H1 (cell line): ENCODE measurements around the gene ELANE. TPM values are rescaled to one million over a fixed set of nuclear protein-coding genes. Genes with fewer than 3 reads are reported as not detected.

Experiments used
- ASH2L ChIP-seq: fragments of 200-600, 300-600 bp; sonication (generic); IDR thresholded peaks from one replicate; pipeline ENCODE4 v1.7.1; 2017; ENCODE audit warnings: low read length
- ATF2 ChIP-seq: IDR thresholded peaks from 2 replicates; pipeline ENCODE4 v1.6.1; 2012; ENCODE audit warnings: low read length, inconsistent platforms
- CHD2 ChIP-seq: IDR thresholded peaks from 2 replicates; pipeline ENCODE4 v1.6.1; 2012; ENCODE audit warnings: low read length, improper control_type of control experiment
- E2F6 ChIP-seq: IDR thresholded peaks from 2 replicates; pipeline ENCODE4 v1.6.1; 2012; ENCODE audit warnings: inconsistent platforms
- EZH2 ChIP-seq: fragments of 200-600 bp; sonication (generic); IDR thresholded peaks from 2 replicates; pipeline ENCODE4 v1.7.1; 2012; ENCODE audit warnings: low read depth, mild to moderate bottlenecking, moderate library complexity, low read length, inconsistent platforms; ENCODE audit not compliant: severe bottlenecking
- POLR2A ChIP-seq, 2 experiments: IDR thresholded peaks; 1 replicate in 1 of 2; 2 replicates in 1 of 2; pipeline ENCODE4 v1.6.1; 2011; ENCODE audit warnings: low read depth in 2 of 2, low read length in 2 of 2, mild to moderate bottlenecking in 2 of 2; ENCODE audit errors: control extremely low read depth in 1 of 2
- RNF2 ChIP-seq: fragments of 200-900, 300-1000 bp; sonication (generic); IDR thresholded peaks from 2 replicates; pipeline ENCODE4 v1.7.1; 2016; ENCODE audit warnings: borderline replicate concordance, low read depth, mild to moderate bottlenecking, antibody characterized with exemption, low read length; ENCODE audit not compliant: poor library complexity, severe bottlenecking; ENCODE audit errors: missing control alignments
- SP1 ChIP-seq: IDR thresholded peaks from 2 replicates; pipeline ENCODE4 v1.6.1; 2011; ENCODE audit warnings: low read depth, low read length
- SP2 ChIP-seq: IDR thresholded peaks from 2 replicates; pipeline ENCODE4 v1.6.1; 2012; ENCODE audit warnings: mild to moderate bottlenecking, low read length, inconsistent platforms
- TAF7 ChIP-seq: optimal IDR thresholded peaks from 2 replicates; pipeline ENCODE3; 2011; ENCODE audit warnings: low read depth, mild to moderate bottlenecking, inconsistent platforms, low read length, moderate library complexity, borderline replicate concordance
- ZNF274 ChIP-seq: IDR thresholded peaks from 2 replicates; pipeline ENCODE4 v1.7.0; 2012; ENCODE audit warnings: low read length, borderline replicate concordance; ENCODE audit errors: extremely low read depth
- polyA plus RNA-seq, 7 experiments: library from polyadenylated mRNA; depleted of rRNA in 3 of 7; stranded (reverse) in 5 of 7; unstranded in 2 of 7; fragments of >200 nt in 5 of 7; fragments of 200-250 nt in 2 of 7; gene quantifications; 1 replicate in 5 of 7; 2 replicates in 1 of 7; 4 replicates in 1 of 7; pipeline versions ENCODE4 v1.2.1 to v1.2.3, GENCODE V29; 2011 to 2013; ENCODE audit warnings: missing spikeins in 2 of 7, mixed read lengths in 2 of 7
- total RNA-seq: library from RNA; stranded (reverse); fragmentation: NEBNext Ultra II Directional; extraction: Animal tissue kit (Norgen Biotek cat#: 25700); gene quantifications from 2 replicates; pipeline ENCODE4 v1.2.1, GENCODE V29; 2021
- TF ChIP-seq, protein P1 (sequence below): IDR thresholded peaks from 2 replicates; pipeline ENCODE4 v1.6.1; 2011; ENCODE audit warnings: low read length, improper control_type of control experiment
- TF ChIP-seq, protein P2 (sequence below): IDR thresholded peaks from 2 replicates; pipeline ENCODE4 v1.6.1; 2012; ENCODE audit warnings: inconsistent platforms

The ELANE gene
- total and polyA plus RNA-seq, 2 of the 8 experiments (the other 6 are each of a cell fraction or from before 2014, with no cell fraction given), result not detected

DNA sequence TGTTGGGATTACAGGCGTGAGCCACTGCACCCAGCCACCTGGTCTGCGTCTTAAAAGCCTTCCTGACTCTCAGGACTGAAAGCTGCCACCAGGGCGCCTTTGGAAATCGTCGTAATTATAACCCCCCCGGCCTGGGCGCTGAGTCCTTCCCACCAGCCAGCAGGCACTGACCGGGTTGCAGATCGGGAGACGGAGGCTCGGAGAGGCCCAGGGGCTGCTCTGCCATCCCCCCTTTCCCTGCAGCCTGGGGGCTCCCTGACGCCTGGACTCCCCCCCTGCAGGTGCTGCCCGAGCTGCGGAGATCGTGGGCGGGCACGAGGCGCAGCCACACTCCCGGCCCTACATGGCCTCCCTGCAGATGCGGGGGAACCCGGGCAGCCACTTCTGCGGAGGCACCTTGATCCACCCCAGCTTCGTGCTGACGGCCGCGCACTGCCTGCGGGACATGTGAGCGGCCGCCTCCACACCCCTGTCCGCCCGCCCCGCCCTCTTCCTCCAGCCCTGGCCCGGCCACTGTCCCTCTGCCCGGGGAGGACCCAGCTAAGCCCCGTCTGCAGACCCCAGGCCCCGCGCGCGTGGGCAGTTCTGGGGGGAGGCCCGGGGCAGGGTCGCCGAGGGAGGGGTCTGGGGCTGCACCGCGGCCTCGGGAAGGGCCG, 8.8 kb upstream of the ELANE start (continued):
- TF ChIP-seq RNF2 (peak; percentile 35), EZH2 (peak; percentile 46), CHD2 (no peak), SP2 (no peak), ASH2L (peak; percentile 30), E2F6 (peak; percentile 83), ATF2 (no peak), POLR2A (IDR thresholded peaks at IDR 0.05; ENCODE audit: control extremely low read depth in 1 of 2, low read depth in 2 of 2, low read length in 2 of 2) (no peak), TAF7 (no peak), ZNF274 (no peak), SP1 (no peak)
- TF ChIP-seq, protein P1, sequence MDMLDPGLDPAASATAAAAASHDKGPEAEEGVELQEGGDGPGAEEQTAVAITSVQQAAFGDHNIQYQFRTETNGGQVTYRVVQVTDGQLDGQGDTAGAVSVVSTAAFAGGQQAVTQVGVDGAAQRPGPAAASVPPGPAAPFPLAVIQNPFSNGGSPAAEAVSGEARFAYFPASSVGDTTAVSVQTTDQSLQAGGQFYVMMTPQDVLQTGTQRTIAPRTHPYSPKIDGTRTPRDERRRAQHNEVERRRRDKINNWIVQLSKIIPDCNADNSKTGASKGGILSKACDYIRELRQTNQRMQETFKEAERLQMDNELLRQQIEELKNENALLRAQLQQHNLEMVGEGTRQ, result no peak
- TF ChIP-seq, protein P2, sequence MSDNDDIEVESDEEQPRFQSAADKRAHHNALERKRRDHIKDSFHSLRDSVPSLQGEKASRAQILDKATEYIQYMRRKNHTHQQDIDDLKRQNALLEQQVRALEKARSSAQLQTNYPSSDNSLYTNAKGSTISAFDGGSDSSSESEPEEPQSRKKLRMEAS, result peak; percentile 86
